HT-29 (cell line): ENCODE data around the gene TRIM27. TPM values are rescaled to one million over a fixed set of nuclear protein-coding genes. Genes with fewer than 3 reads are reported as not detected.
"Not testable (repeated sequence)": the region's sequence is repeated elsewhere in the genome, so short reads cannot be mapped to it uniquely, and the experiment has no call there.

ENCODE experiments used
- DNase-seq: peaks from one replicate; pipeline ENCODE4 v3.0.0-alpha.2; 2015; ENCODE audit warnings: low spot score
- small RNA-seq: library from RNA; depleted of rRNA; stranded (forward); fragments of <200 nt; gene quantifications from one replicate; pipeline ENCODE3, GENCODE V24; 2014
- total RNA-seq: library from RNA; depleted of rRNA; stranded (reverse); fragments of >200 nt; shearing (Covaris generic); gene quantifications from 2 replicates; pipeline ENCODE4 v1.2.3, GENCODE V29; 2014; rRNA removed

The TRIM27 gene
- total RNA-seq, 1 experiment from 2014 or later: 68.4 TPM

DNA sequence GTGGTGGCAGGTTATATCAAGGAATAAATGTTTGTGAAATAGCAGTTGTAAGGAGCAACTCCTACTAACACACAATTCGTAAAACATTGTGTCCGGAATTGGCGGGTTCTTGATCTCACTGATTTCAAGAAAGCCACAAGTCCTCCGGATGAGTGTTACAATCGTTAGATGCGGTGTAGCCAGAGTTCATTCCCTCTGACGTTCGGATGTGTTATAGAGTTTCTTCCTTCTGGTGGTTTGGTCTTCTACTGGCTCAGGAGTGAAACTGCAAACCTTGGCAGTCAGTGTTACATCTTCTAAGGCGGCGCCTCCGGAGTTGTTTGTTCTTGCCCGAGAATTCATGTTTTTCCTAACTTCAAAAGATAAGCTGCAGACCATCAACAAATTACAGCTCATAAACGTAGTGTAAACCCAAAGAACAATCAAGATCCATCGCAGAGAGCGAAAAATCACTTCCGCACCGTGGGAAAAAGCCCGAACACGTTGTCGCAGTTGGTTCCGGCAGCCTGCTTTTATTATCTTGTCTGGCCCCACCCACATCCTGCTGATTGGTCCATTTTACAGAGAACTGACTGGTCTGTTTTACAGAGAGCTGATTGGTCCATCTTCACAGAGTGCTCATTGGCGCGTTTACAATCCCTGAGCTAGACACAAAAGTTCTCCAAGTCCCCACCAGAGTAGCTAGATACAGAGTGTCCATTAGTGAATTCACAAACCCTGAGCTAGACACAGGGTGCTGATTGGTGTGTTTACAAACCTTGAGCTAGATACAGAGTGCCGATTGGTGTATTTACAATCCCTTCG lies 58.2 kb downstream of the TRIM27 start:
- DNase-seq: peak; percentile 97

DNA sequence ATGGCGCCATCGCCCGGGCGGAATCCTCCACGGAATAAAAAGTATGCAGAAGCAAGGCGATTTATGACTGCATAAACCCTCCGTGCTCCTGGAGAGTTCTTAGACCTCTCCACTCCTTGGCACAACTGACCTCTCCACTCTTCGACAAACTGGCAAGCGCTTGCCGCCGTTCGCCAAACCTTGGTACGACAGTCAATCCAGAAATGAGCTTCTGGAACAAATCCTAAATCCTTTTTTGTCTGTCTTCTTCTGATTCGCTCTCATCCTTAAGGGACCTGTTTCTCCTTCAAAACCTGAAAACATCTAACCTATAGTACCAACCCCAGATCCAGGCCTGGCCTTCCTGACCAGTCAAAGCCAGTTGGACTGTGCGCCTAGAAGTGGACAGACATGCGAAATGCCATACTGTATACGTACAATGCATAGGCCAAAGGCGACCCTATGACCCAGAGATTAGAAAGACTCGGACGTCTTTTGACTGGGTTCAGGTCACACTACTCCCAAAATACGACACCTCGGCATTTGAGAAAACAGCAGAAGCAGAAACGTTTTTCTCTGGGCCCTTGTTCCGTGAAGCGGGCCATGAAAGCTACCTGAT lies 59.4 kb downstream of the TRIM27 start:
- DNase-seq: no peak

DNA sequence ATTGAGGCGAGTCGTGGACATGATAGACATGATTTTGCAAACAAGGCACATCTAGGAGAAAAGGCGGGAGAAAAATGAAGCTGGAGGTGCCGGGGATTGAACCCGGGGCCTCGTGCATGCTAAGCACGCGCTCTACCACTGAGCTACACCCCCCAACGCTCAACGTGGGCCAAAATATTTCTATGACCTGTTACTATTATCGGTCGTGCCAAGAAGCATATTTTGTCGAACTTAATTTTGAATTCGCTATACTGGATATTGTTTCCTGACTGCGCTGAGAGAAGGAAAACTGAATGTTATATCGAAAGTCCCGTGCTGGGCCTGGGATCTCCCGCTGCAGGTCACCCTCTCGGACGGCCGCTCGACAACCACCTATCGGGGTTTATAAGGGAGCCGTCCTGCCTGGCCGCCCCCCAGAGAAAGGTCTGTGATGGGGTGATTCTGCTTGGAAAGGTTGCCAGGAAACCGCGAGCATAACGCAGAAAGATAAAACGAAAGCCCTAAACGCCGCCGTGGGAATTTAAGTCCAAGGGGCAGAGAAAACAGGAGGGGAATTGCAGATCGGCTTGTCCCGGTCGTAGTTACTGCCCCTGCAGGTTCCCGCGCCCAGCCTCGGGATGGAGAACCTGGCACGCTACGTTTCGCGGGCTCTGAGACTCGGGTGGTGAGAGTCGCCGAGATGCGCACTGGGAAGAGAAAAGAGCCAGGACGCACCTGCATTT lies 60.0 kb downstream of the TRIM27 start:
- peak; percentile 95 for DNase-seq

- no peak for DNase-seq
Observed at GRCh38 chr6:28862077-28862476, 61.7 kb downstream of the TRIM27 start.

DNA sequence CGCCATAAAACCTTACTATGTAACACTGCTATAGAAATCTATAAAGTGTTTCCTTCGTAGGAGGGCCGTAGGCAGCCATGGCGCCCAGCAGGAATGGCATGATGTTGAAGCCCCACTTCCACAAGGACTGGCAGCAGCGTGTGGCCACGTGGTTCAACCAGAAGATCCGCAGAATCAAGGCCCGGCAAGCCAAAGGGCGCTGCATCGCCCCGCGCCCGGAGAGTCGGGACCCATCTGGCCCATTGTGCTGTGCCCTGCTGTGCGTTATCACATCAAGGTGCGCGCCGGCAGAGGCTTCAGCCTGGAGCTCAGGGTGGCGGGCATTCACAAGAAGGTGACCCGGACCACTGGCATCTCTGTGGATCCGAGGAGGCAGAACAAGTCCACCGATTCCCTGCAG lies 62.4 kb downstream of the TRIM27 start:
- DNase-seq: no peak

DNA sequence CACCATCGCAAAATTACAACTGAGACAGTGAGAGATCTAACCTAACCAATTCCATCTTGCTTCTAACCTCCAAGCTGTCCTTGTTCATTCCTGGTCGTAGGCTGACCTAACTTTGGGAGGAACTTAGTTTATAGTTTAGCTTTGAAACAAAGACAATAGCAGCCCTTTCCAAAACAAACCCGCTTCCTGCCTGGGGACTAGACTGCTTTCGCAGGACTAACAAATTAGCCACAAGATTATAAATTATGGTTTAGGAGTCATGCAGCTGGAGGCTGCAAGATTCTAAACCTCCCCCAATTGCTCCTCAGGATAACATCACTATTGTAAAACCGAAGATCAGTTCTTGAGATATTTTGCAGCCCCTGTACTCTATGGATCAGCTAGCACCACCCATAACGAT lies 63.2 kb downstream of the TRIM27 start:
- no peak for DNase-seq

DNA sequence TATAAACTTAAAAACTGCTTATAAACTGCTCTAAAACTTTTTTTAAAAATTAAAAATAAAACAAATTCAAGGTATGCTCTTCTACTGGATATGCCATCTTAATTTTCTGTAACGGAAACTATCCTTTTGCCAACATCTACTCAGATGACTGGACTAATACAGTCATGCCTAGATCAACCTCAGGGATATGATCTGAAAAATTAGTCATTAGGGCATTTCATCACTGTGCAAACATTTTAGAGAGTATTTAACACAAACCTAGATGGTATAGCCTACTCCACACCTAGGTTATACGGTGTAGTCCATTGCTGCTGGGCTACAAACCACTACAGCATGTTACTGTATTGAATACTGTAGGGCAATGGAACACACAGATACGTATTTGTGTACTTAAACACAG lies 64.8 kb downstream of the TRIM27 start:
- DNase-seq: no peak

- DNase-seq: no peak
Observed at GRCh38 chr6:28856620-28857005, 67.2 kb downstream of the TRIM27 start.

DNA sequence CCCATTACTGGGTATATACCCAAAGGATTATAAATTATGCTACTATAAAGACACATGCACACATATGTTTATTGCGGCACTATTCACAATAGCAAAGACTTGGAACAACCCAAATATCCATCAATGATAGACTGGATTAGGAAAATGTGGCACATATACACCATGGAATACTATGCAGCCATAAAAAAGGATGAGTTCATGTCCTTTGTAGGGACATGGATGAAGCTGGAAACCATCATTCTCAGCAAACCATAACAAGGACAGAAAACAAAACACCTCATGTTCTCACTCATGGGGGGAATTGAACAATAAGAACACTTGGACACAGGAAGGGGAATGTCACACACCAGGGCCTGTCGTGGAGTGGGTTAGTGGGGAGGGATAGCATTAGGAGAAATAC lies 69.4 kb downstream of the TRIM27 start:
- not testable (repeated sequence) for DNase-seq

Small RNA genes lying within 50 kb of the gene (small RNA-seq; reads per million reads assigned to genes)
- gene RNU6-930P: not detected

Other genes starting within 250 kb of the TRIM27 start
- gene ZNF311, start 81.3 kb upstream of the TRIM27 start, total RNA-seq: 1.1 and 1.2 TPM in 2 replicates
- not detected in 2 replicates for gene OR2W1, start 121.2 kb upstream of the TRIM27 start, total RNA-seq
- gene OR2B3, start 163.3 kb upstream of the TRIM27 start, total RNA-seq: not detected in 2 replicates
- not detected in 2 replicates for gene OR2J1, start 175.5 kb upstream of the TRIM27 start, total RNA-seq
- gene OR2J3, start 184.1 kb upstream of the TRIM27 start, total RNA-seq: not detected in 2 replicates
- not detected in 2 replicates for gene OR2J2, start 246.9 kb upstream of the TRIM27 start, total RNA-seq